Measurements from ENCODE around the gene ITPR1.

Gene ITPR1

DNA sequence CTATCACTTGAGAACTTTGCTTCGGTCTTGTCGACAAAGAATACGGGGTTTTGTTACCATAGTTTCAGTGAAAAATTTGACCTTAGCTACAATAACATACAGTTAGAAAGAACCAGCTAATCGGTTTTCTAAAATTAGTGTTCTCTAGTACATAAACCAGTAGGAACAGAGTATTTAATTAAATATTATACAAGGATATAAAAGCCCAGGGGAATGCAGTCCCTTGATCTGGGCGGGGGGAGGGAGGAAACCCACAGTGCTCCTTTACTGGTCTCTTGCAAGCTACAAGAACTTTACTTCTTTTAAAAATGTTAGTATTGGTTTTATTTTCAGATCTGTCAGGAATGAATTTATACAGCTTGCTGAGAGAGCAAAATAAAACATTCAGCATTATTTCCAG is 41.8 kb downstream of the ITPR1 start:
- DNase-seq (ENCODE audit: insufficient read length, low spot score) (no peak), FAIRE-seq (no peak)
- TF ChIP-seq, protein P1, sequence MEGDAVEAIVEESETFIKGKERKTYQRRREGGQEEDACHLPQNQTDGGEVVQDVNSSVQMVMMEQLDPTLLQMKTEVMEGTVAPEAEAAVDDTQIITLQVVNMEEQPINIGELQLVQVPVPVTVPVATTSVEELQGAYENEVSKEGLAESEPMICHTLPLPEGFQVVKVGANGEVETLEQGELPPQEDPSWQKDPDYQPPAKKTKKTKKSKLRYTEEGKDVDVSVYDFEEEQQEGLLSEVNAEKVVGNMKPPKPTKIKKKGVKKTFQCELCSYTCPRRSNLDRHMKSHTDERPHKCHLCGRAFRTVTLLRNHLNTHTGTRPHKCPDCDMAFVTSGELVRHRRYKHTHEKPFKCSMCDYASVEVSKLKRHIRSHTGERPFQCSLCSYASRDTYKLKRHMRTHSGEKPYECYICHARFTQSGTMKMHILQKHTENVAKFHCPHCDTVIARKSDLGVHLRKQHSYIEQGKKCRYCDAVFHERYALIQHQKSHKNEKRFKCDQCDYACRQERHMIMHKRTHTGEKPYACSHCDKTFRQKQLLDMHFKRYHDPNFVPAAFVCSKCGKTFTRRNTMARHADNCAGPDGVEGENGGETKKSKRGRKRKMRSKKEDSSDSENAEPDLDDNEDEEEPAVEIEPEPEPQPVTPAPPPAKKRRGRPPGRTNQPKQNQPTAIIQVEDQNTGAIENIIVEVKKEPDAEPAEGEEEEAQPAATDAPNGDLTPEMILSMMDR (IDR thresholded peaks at IDR 0.05; ENCODE audit: insufficient read depth, missing control alignments): no peak

DNA sequence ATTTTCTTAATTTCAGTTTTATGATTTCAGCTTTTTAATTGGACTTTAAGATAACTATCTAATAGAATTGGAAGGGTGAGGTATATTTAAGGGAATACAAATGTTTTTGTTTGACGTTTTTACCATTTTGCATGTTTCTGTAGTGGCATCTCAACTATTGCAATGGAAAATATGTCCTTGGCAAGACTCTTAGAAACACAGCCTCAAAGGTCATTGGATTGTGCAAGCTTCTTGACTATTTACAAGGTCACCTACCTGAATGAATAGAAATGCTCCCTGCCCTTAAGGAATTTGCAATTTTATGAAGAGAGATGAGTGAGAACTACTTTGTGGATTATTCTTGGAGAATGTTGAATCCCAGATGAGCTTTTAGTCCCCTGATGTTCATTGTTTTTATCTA is 43.1 kb downstream of the ITPR1 start:
- DNase-seq (ENCODE audit: insufficient read length, low spot score): no peak
- TF ChIP-seq, protein P1 (IDR thresholded peaks at IDR 0.05; ENCODE audit: insufficient read depth, missing control alignments): no peak
- no peak for FAIRE-seq

DNA sequence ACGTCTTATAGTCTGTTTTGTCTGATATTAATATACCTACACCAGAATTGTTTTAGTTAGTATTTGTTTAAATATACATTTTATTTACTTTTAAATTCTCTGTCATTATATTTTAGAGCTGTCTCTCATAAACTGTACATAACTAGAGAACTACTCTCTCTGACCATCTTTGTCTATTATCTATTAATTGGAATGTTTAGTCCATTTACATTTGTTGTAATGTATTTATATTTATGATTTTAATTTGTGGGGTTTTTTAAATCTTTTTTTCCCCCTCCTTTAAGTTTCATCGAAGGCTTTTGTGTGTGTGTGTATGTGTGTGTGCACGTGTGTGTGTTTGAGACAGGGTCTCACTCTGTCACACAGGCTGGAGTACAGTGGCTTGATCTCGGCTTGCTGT is 47.1 kb downstream of the ITPR1 start:
- DNase-seq (ENCODE audit: insufficient read length, low spot score) (no peak), FAIRE-seq (no peak)
- TF ChIP-seq, protein P1 (IDR thresholded peaks at IDR 0.05; ENCODE audit: insufficient read depth, missing control alignments): no peak

DNA sequence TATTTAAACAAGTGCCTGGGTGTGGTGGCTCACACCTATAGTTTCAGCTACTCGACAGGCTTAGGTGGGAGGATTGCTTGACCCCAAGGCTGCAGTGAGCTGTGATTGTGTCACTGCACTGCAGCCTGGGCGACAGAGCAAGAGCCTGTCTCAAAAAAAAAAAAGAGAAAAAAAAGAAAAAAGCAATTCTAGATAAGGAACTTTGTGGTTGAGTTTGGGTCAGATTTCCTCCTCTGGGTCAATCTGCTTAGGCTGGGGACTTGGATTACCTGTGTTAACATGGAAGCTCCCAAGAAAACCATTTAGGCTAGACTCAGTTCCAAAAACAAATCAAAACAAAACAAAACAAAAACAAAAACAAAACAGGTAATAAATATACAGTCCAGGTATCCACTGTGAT is 50.0 kb downstream of the ITPR1 start:
- TF ChIP-seq, protein P1 (IDR thresholded peaks at IDR 0.05; ENCODE audit: insufficient read depth, missing control alignments): no peak
- FAIRE-seq: no peak
- no peak for DNase-seq (ENCODE audit: insufficient read length, low spot score)

DNA sequence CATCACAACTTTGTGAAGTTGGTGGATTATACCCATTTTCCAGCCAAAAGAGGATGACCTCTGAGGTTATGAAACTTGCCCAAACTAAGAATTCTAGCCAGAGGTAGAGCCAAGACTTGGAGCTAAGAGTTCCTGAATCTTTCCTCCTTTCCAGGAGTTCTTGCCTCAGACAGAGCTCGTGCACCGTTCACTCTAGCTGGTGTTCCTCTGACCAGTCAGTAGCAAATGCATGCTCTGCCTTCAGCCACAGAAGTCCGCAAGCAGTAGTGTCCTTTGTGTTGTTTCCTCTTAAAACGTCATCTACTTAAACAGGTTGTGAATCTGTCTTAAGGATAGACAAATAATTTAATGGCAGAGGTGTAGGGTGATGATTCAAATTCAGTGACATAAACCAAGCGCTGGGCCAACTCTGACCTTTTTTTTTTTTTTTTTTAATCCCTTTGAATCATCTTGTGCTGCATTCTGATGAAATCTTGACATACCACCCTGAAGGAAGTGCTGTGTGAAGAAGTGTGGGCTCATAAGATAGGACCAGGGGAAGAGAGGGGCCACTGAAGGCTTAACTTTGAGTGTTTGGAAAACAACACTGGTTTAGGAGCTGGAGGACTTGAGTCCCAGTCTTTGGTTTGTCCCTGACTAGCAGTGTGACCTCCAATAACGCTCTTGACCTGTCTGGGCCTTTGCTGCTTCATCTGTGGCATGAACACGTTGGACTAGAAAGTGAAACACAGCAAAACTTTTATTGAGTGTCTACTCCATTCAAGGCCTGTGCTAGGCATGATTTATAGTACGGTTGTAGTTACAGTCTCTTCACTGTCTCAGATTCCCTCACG is 53.4 kb downstream of the ITPR1 start:
- TF ChIP-seq, protein P1 (IDR thresholded peaks at IDR 0.05; ENCODE audit: insufficient read depth, missing control alignments): no peak
- FAIRE-seq (no peak), DNase-seq (ENCODE audit: insufficient read length, low spot score) (no peak)

DNA sequence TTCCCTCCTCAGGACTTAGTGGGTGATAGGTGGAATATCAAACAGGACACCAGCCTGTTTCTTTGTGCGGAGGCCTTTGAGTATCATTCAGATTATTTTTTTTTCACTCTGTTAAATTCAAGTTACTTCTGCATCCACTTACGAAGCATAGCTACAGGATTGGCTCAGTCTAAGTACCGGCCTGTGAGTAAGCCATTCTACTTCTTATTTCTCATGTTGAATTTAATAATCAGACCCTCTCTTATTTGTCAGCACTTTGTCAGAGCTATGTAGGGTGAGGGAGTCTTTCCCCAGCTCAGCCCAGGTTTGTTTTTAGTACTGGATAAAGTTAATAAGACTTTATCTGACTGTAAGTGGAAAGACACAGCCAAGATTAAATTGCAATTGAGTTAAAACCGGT is 54.7 kb downstream of the ITPR1 start:
- no peak for DNase-seq (ENCODE audit: insufficient read length, low spot score)
- no peak for FAIRE-seq
- TF ChIP-seq, protein P1 (IDR thresholded peaks at IDR 0.05; ENCODE audit: insufficient read depth, missing control alignments): no peak

DNA sequence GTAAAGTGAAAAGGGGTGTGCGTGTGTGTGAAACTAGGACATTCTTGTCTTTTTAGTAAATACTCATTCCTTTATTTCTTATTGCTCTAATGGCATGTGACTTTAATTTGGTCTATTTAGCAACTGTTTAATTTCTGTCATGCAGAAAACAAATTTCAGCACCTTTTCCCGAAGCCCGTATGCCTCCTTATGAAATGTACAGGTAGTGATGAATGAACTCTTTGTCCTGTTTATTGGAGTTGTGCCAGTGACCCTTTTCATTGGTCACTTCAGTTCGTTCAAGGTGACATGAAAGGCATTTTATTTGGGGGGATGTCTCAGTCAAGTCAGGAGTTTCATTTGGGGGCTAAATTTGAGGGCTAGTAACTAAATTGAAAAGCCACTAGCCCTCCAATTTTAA is 55.2 kb downstream of the ITPR1 start:
- TF ChIP-seq, protein P1 (IDR thresholded peaks at IDR 0.05; ENCODE audit: insufficient read depth, missing control alignments): no peak
- DNase-seq (ENCODE audit: insufficient read length, low spot score) (no peak), FAIRE-seq (no peak)

Data from D721Med (cell line).